ENCODE data around the gene IKBKE. TPM values are rescaled to one million over a fixed set of nuclear protein-coding genes. Genes with fewer than 3 reads are reported as not detected.

Gene IKBKE
- polyA plus RNA-seq, 4 donors, result 3.1 to 6.1 (median 4.8) TPM

DNA sequence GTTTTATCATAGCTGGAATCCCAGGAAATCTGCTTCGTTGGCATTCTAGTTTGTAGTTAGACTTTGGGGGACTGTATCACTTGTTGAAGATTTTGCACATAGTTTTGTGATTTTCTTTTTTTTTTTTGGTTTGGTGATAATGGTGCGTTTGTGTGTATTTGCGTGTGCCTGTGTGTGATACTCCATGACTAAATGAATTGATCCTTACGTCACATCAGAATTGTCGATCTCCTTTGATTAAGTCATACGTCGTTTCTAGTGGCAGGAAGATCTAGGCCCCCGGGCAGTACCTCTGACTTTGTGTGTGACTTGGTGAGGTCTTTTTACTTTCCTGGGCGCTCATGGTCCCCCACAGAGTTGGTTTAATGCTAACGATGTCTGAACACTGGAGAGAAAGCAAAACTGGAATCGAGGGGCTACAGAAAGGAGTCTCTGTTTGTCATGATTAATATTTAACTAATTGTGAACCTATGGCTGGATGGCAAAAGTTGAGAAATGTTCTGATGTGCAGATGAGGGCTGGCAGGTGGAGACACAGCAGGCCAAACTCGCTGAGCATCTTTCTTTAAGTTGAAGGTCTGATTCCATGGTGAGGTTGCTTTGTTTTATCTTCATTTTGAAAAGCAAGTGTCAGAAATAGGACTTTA is 39.5 kb downstream of the IKBKE start:
- no peak for DNase-seq (ENCODE audit: low read depth in 4 of 4, low spot score in 3 of 4)

DNA sequence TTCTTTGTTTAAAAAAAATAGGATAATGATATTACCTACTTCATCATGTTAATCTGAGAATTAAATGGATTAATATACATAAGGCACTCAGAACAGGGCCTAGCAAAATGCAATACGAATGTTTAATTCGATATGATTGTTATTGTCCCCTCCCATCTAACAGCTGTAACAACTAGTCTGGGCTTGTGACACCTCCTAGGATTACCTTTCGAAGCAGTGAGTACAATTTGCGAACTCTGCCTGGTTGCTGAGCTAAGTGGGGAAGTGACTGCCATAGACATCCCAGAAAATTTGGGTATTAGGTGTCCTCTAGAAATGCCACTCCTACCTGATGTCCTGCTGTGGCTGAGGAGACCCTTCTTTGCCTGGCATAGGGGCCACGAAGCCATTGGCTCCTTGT is 40.1 kb downstream of the IKBKE start:
- DNase-seq (ENCODE audit: low read depth in 4 of 4, low spot score in 3 of 4), result no peak

DNA sequence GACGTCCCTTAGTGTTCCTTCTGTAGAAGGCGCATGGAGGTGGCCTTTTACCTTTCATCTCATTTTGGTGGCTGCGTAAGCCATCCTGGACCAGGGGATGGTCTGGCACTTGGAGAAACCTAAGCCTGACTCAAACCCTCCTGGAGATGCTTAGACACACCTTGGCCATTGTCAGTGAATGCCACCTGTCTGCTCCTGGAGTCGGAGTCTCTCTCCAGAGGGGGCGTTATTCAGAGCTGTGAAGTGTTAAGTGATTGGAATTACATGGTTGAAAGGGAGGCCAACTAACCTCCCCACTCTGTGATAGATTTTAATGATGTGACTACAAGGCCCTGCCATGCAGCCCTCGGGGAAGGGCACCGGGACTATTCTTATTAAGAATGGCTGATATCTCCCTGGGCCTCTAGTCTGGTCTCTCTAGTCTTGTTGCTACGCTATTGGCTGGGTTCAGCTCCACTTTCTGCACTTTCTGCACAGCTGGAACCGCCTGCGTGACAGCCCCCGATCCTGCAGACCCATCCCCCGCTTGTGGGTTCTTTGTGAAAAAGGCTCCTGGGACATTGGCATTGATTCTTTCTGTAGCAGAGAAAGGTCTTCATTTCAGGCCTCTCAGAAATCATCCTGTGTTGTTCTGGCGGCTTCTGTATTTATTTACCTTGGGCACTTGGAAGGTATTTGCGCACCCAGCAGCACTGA is 41.2 kb downstream of the IKBKE start:
- DNase-seq (ENCODE audit: low read depth in 4 of 4, low spot score in 3 of 4), result no peak

DNA sequence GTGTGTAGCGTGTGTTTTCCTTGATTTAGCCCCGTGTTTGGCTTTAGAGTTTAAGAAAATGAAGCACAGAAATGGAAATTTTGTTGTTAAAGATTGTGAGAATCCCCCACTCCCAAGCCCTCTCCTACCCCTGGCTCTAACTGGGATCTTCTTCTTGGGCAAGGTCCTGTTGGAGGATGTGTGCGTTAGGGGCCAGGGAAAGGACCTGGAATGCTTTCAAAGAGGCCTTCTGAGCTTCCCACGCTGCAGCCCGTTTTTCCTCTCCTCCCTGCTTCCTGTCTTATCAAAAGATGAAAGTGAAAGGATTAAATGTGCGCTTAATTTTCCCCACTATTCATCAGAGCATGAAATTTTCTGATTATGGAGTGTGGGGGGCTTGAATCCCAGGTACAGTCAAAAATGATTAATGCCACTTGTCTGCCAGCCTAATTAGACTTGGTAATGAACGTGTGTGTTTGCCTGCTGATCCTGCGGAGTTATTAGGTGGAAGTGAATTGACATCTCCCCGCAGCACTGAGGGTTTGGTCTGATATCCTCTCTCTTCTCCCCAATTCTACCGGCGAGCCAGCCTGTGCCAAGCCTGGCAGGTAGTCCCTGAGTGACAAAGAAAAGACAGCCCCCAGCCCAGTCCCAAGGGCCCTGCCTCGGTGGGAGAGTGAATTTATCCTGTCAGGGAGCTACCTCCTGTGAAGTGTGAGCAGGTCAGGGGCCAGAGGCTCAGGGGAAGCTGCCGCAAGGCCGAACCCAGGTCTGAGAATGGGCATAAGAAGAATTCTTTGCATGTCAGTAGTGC is 42.0 kb downstream of the IKBKE start:
- no peak for DNase-seq (ENCODE audit: low read depth in 4 of 4, low spot score in 3 of 4)

DNA sequence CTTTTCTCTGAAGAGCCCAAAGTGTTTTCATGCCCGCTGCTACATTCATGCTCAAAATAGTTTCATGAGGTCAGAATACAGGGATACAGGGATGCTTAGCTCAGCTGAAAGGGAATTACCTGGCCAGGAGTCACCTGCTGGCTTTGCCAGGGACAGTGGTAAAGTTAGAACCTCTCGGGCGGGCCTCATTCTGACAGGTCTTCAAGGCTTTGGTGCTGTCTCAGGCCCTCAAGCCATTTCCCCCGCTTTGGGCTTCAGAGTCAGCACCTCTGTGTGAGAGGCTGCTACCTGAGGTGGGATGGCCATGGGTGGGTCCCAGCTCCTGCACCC is 42.5 kb downstream of the IKBKE start:
- no peak for DNase-seq (ENCODE audit: low read depth in 4 of 4, low spot score in 3 of 4)

DNA sequence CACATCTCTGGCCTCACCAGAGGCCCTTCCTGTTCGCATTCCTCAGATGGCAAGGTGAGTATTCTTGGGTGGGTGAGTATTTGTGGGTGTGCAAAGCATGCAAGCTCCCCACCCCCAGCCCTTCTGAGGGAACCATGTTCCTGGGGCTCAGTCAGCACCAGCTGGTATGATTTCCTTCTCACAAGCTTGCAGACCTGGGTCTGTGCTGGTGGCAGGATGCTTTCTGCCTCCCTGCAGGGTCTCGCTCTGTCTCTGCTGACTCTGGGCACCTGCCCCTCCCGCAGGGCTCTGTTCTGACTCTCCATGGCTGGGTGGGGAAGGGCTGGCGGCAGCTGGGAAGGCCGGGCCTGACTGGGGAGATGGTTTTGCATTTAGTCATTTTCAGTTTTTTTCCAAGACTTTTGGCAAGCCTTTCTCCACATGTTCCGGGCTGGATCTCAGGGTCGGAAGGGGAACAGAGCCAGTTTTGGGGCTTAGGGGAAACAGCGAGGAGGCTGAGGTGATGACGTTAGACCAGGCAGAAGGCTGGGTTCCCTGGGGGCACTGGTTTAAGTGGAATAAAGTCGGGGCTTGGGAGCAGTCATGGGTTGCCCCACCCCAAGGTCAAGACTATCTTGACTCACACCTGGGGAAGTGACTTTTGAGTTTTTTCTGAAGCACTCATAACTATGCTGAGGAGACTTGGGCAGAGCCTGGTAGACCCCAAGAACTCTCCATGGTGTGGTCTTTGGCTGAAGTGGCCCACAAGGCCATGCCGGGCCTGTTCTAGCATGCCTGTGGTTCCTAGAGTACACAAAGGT is 43.2 kb downstream of the IKBKE start:
- no peak for DNase-seq (ENCODE audit: low read depth in 4 of 4, low spot score in 3 of 4)

DNA sequence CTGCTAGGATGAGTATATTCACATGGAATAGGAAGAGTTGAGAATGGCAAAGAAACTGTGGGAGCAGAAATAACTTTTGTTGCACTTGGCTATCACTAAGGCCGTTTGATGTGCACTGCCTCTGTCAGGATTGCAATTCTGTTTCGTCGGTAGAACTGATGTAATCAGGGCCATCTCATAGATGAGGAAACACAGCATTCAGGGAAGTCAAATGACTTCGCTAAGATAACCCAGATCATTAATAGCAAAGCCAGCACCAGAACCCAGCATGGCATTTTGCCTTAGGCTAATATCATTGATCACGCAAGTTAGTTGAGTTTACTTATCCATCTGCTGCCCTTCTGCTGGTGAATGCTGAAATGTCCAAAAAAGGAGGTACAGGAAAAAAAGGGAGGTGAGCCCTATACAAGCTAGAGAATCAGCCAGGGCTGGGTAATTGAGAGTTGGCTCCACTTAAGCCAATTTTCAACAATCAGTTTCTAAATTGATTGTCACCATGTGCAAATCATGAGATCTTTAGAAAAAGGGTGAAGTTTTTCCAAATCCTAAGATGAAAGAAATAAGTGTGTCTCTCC is 44.6 kb downstream of the IKBKE start:
- no peak for DNase-seq (ENCODE audit: low read depth in 4 of 4, low spot score in 3 of 4)

DNA sequence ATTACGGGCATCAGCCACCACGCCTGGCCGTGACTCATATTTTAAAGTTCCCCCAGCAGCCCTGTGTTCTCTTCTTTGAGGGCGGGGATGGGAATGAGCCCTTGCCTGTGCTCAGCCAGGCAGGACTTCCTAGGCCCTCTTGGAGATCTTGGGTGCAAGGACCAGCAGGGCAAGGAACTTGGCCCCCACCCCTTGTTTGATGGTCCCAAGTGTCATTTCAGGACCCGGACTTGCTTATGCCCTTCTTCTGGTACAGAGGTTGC is 46.4 kb downstream of the IKBKE start:
- DNase-seq (ENCODE audit: low read depth in 4 of 4, low spot score in 3 of 4), result no peak

DNA sequence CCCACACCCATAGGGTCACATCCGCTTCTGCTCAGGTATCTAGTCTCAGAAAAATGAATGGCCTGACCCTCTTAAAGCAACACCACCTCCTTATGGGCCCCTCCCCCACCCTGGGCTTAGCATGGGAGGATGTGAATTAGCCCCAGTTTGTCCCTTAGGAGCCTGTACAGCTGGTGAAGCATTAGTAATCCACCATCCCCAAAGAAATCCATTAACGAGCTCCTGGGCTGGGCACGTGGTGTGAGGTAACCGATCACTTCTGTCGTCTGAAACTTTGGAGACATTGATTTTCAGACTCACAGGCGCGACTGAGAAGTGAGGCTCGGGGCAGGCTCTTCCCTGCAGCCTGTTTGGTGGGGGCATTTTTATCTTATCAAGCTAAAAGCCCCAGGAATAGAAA is 47.5 kb downstream of the IKBKE start:
- no peak for DNase-seq (ENCODE audit: low read depth in 4 of 4, low spot score in 3 of 4)

DNA sequence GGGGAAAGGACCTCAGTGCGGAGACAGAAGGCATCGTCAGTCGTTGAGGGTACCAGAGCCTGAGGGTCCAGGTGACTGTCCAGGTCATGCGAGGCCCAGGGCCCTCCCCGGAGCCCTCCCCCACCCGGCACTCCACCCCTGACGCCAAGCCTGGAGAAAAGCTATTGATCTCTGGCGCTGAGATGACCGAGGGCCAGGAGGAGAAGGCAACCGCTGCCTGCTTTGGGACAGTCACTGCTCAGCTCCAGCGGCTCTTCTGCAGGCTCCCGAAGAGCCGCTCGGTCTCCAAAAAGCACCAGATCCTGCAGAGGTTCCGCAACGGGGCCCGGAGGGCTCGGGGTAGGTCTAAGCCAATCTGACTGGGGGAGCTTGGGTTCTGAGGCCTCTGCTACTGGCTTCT is 47.9 kb downstream of the IKBKE start:
- no peak for DNase-seq (ENCODE audit: low read depth in 4 of 4, low spot score in 3 of 4)

DNA sequence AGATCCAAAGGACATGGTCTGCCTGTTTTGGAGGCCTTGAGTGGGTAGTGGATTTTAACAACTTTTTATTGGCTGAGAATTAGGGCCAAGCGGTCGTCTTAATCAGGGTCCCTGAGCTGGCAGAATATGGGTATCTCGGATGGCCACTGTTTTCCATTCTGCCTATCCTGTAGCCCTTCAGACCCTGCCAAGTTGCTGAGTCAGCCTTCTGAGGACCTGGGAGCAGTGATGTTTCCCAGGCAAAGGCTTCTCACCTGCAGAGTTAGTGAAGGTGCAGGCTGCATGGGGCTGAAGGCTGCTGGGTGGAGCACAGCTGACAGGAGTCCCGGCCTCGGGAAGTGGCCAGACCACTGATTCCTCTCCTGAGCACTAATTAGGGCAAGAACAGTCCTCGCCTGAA is 48.5 kb downstream of the IKBKE start:
- DNase-seq (ENCODE audit: low read depth in 4 of 4, low spot score in 3 of 4), result no peak

DNA sequence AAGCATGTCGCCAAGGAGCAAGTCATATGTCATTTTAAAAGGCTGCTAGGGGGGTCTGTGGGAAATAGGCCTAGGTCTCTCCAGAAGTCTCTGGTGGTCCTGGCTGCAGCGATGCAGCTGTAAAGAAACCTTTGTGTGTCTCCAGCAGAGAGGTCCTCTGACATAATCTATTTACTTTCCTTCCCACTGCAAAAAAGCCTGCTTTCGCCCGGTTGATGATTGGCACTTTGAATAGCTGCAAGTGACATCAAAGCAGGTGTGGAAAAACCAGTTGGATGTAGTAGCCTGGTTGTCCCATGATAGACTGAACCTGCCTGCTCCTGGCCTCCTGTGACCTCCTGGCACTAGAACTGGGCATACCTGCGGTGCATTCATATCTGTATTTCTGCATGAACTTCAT is 50.9 kb downstream of the IKBKE start:
- DNase-seq (ENCODE audit: low read depth in 4 of 4, low spot score in 3 of 4), result no peak

DNA sequence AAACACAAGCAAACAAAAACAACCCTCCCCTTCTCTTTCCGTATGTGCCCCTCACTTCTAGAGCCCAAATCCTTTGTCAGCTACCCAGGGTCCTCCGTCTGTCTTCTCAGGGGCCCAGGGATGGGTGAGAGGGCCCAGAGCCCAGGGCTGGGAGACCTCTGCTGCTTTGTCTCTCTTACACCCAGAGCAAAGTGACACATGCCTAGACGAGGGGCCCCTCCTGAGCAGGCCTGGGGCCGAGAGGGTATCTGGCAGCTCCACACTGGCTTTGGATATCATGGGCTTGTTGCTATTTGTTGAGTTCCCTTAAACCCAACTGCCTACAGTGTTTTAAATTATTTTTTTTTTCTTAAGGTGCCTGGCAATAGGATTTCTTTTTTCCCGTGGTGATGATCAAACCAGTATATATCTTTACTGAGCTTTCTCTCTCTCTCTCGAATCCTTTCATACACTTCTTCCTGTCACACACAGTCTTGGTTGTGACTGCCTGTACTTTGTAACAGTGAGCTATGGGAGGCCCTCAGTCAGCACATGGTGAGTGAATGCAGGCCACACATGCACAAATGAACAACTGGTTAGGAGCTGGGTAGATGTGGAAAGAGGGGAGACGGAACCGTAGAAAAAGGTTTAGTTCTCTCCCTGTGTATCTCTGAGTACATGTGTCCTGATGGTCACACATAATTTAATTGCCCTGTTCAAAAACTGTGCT is 51.6 kb downstream of the IKBKE start:
- DNase-seq (ENCODE audit: low read depth in 4 of 4, low spot score in 3 of 4), result no peak

DNA sequence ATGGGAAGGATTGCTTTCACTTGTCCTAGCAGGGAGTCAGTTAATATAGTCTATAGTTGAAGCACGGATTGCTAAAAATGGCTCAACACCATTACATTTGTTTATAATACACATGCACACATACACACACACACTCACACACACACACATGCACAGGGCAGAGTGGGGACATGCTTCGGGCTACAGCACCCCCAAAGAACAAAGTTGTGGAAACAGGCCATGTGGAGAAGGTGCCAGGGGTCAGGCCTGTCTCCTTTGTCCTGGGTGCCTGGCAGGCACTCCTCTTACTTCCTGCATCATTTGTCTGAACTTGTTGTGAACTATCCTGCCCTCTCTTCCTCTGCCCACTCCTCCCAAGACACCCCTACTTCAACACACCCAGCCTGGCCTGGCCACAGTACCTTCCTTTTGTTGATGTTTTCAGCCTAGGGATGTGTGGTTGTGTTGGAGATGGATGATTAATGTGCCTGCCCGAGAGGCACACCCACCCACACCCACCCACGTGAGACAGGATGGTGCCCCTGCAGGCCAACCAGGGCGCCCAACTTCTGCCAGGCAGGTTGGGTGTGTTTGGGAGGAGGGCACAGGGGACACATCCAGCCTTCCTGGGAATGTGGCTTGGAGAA is 54.6 kb downstream of the IKBKE start:
- DNase-seq (ENCODE audit: low read depth in 4 of 4, low spot score in 3 of 4), result no peak

DNA sequence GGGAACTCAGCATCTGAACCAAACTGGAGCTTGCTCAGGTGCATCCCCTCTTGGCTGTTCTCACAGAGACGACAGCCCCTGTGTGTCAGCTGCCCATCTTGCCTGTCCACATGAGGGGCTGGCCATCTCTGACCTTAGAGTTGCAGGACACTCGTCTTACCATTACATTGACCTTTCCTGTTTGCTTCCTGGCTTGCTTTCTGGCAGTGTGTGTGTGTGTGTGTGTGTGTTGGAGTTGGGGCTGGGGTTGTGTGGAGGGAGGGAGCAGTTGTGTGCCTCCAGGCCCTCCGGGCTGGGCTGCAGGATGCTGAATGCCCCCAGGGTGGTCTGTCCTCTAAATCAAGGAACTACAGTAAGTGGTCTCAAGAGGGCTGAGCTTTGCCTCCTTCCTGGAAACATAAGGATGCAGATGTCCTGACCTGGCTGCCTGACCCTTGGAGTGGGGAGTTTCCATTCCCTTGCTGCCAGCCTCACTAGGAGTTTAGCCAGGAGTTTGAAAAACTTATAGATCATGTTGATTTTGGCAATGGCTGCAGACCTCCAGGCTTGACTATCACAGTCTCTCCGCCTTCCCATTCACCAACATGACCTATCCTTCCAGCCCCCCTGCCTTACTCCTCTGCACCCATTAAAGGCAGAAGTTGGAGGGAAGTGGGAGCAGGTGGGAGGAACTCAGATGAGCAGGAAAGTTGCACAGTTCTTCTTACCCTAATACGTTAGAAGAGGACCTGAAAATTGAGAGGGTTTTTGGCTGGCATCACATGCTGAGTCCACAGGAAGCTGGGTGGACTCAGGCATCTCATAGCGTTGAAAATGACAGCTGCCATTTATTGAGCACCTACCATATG is 56.0 kb downstream of the IKBKE start:
- no peak for DNase-seq (ENCODE audit: low read depth in 4 of 4, low spot score in 3 of 4)

DNA sequence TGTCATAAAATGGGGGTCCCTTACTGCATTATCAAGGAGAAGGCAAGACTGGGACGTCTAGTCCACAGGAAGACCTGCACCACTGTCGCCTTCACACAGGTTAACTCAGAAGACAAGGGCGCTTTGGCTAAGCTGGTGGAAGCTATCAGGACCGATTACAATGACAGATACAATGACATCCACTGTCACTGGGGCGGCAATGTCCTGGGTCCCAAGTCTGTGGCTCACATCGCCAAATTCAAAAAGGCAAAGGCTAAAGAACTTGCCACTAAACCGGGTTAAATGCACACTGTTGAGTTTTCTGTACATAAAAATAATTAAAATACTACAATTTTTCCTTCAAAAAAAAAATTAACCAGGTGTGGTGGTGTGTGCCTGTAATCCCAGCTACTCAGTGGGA is 59.1 kb downstream of the IKBKE start:
- no peak for DNase-seq (ENCODE audit: low read depth in 4 of 4, low spot score in 3 of 4)

DNA sequence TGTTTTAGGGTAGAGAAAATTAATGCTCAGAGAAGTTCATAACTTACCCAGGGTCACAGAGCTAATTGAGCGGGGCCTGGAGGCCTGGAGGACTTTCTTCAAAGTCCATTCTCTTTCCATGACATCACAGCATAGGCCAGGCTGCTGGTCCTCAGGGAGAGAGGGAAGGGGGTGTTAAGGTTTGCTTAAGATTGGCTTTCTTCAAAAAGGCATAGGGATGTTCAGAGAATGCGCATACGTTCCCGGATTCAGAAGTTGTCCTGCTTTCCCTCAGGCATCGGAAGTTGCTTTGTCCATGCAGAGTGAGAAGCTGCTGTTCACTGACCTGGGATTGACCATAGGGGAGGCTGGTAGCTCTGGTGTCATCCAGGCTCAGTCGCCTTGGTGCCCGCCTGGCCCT is 62.1 kb downstream of the IKBKE start:
- no peak for DNase-seq (ENCODE audit: low read depth in 4 of 4, low spot score in 3 of 4)

DNA sequence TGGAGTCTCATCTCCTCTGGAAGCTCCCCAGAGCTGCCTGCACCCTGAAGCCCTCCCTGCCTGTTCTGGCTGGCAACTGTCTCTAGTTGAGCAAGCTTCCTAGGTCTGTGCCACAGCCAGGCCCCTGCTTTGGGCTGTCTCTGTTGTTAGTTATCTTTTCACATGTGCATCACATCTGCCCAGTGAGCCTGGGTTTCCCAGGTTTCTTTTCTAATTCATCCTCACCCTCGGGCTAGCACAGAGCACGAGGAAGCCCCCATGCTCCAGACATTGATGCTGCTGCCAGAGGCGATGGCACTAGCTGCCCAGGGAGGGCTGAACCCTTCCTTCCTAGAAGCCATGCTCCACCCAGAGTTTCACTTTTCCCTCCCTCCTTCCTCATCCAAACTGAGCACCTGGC is 64.3 kb downstream of the IKBKE start:
- no peak for DNase-seq (ENCODE audit: low read depth in 4 of 4, low spot score in 3 of 4)

DNA sequence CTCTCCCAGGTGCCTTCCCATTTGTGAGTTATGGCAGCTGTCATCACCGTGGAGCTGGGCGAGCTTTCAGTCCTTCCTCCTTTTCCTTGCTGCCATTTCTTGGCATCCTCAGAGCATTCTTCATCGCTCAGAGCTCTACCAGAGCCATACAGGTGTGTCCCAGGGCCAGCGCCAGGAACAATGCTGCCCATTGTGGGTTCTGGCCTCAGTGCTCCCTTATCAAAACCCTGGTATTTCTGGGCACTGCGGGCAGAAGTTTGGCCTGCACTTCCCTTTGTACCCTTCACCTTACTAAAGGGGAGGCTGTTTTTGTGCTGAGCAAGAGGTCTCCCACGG is 65.5 kb downstream of the IKBKE start:
- no peak for DNase-seq (ENCODE audit: low read depth in 4 of 4, low spot score in 3 of 4)
